ENCODE data around the gene GSTA2.

The GSTA2 gene

GRCh38 chr6:52729576-52729975 is 33.7 kb downstream of the GSTA2 start:
- no peaks in the 10 kb centered on the region for H3K36me3 ChIP-seq (ENCODE audit: insufficient read depth, low read length)
- no peak overlapping the region for H2AFZ ChIP-seq (ENCODE audit: low read length)
- H3K4me3 ChIP-seq (ENCODE audit: low read depth, low read length, poor library complexity, severe bottlenecking) = no peak overlapping the region
- no peaks in the 10 kb centered on the region for H3F3A ChIP-seq (ENCODE audit: insufficient read depth, low read length)
- no peak overlapping the region for H3K4me2 ChIP-seq (ENCODE audit: low read length)
- no peak overlapping the region for H3K9ac ChIP-seq (ENCODE audit: low read length)
- H4K20me1 ChIP-seq (ENCODE audit: insufficient read depth, low read length) = no peaks in the 10 kb centered on the region
- no peaks in the 10 kb centered on the region for H3K9me3 ChIP-seq (ENCODE audit: low read length)
- H3K27me3 ChIP-seq (ENCODE audit: insufficient read depth, low read length) = no peaks in the 10 kb centered on the region
- H3K4me1 ChIP-seq (ENCODE audit: insufficient read depth, low read length, severe bottlenecking) = peaks cover 30% of the 10 kb centered on the region
- H3K27ac ChIP-seq (ENCODE audit: low read depth, low read length, poor library complexity, severe bottlenecking) = no peak overlapping the region
- H3K9me2 ChIP-seq (ENCODE audit: low read depth, low read length) = no peaks in the 10 kb centered on the region
- H3K79me2 ChIP-seq (ENCODE audit: insufficient read depth, low read length) = no peaks in the 10 kb centered on the region
- TF ChIP-seq EZH2 (IDR thresholded peaks at IDR 0.05; ENCODE audit: borderline replicate concordance, low read length) = no peak

GRCh38 chr6:52728394-52728793 is 34.9 kb downstream of the GSTA2 start:
- Histone ChIP-seq H3K4me1 (ENCODE audit: insufficient read depth, low read length, severe bottlenecking) (peaks cover 32% of the 10 kb centered on the region), H3K27ac (ENCODE audit: low read depth, low read length, poor library complexity, severe bottlenecking) (no peak overlapping the region), H2AFZ (ENCODE audit: low read length) (no peak overlapping the region), H3K4me2 (ENCODE audit: low read length) (no peak overlapping the region), H4K20me1 (ENCODE audit: insufficient read depth, low read length) (no peaks in the 10 kb centered on the region), H3K9me2 (ENCODE audit: low read depth, low read length) (no peaks in the 10 kb centered on the region), H3K36me3 (ENCODE audit: insufficient read depth, low read length) (no peaks in the 10 kb centered on the region), H3K9ac (ENCODE audit: low read length) (no peak overlapping the region), H3K4me3 (ENCODE audit: low read depth, low read length, poor library complexity, severe bottlenecking) (no peak overlapping the region), H3F3A (ENCODE audit: insufficient read depth, low read length) (no peaks in the 10 kb centered on the region), H3K9me3 (ENCODE audit: low read length) (no peaks in the 10 kb centered on the region), H3K27me3 (ENCODE audit: insufficient read depth, low read length) (no peaks in the 10 kb centered on the region), H3K79me2 (ENCODE audit: insufficient read depth, low read length) (no peaks in the 10 kb centered on the region)
- TF ChIP-seq EZH2 (IDR thresholded peaks at IDR 0.05; ENCODE audit: borderline replicate concordance, low read length) = no peak

GRCh38 chr6:52727908-52728307 is 35.4 kb downstream of the GSTA2 start:
- H3K27ac ChIP-seq (ENCODE audit: low read depth, low read length, poor library complexity, severe bottlenecking) = peak overlapping the region; percentile 11
- peaks cover 32% of the 10 kb centered on the region for H3K4me1 ChIP-seq (ENCODE audit: insufficient read depth, low read length, severe bottlenecking)
- no peaks in the 10 kb centered on the region for H3K9me2 ChIP-seq (ENCODE audit: low read depth, low read length)
- no peak overlapping the region for H3K4me3 ChIP-seq (ENCODE audit: low read depth, low read length, poor library complexity, severe bottlenecking)
- H3K36me3 ChIP-seq (ENCODE audit: insufficient read depth, low read length) = no peaks in the 10 kb centered on the region
- H3K79me2 ChIP-seq (ENCODE audit: insufficient read depth, low read length) = no peaks in the 10 kb centered on the region
- H3K9me3 ChIP-seq (ENCODE audit: low read length) = no peaks in the 10 kb centered on the region
- no peak overlapping the region for H2AFZ ChIP-seq (ENCODE audit: low read length)
- H3K27me3 ChIP-seq (ENCODE audit: insufficient read depth, low read length) = no peaks in the 10 kb centered on the region
- no peaks in the 10 kb centered on the region for H3F3A ChIP-seq (ENCODE audit: insufficient read depth, low read length)
- H4K20me1 ChIP-seq (ENCODE audit: insufficient read depth, low read length) = no peaks in the 10 kb centered on the region
- TF ChIP-seq EZH2 (IDR thresholded peaks at IDR 0.05; ENCODE audit: borderline replicate concordance, low read length) = no peak
- no peak for TF ChIP-seq CTCF (IDR thresholded peaks at IDR 0.05; ENCODE audit: low read length)
- H3K4me2 ChIP-seq (ENCODE audit: low read length) = no peak overlapping the region
- H3K9ac ChIP-seq (ENCODE audit: low read length) = no peak overlapping the region

GRCh38 chr6:52726741-52727535 is 36.3 kb downstream of the GSTA2 start:
- peaks cover 27% of the 10 kb centered on the region for H3K4me1 ChIP-seq (ENCODE audit: insufficient read depth, low read length, severe bottlenecking)
- no peaks in the 10 kb centered on the region for H3K79me2 ChIP-seq (ENCODE audit: insufficient read depth, low read length)
- H3K9me3 ChIP-seq (ENCODE audit: low read length) = no peaks in the 10 kb centered on the region
- H3K9ac ChIP-seq (ENCODE audit: low read length) = no peak overlapping the region
- no peak for TF ChIP-seq CTCF (IDR thresholded peaks at IDR 0.05; ENCODE audit: low read length)
- no peak for TF ChIP-seq EZH2 (IDR thresholded peaks at IDR 0.05; ENCODE audit: borderline replicate concordance, low read length)
- peak overlapping the region; percentile 57 for H3K27ac ChIP-seq (ENCODE audit: low read depth, low read length, poor library complexity, severe bottlenecking)
- no peak overlapping the region for H3K4me3 ChIP-seq (ENCODE audit: low read depth, low read length, poor library complexity, severe bottlenecking)
- H3F3A ChIP-seq (ENCODE audit: insufficient read depth, low read length) = no peaks in the 10 kb centered on the region
- no peaks in the 10 kb centered on the region for H3K36me3 ChIP-seq (ENCODE audit: insufficient read depth, low read length)
- H3K4me2 ChIP-seq (ENCODE audit: low read length) = no peak overlapping the region; the same call in 1 of the 2 replicates
- no peaks in the 10 kb centered on the region for H4K20me1 ChIP-seq (ENCODE audit: insufficient read depth, low read length)
- H3K27me3 ChIP-seq (ENCODE audit: insufficient read depth, low read length) = no peaks in the 10 kb centered on the region
- H2AFZ ChIP-seq (ENCODE audit: low read length) = no peak overlapping the region
- H3K9me2 ChIP-seq (ENCODE audit: low read depth, low read length) = no peaks in the 10 kb centered on the region
